HG03064 (cell line): ENCODE measurements around the gene PRSS50.

ENCODE experiments used
- ATAC-seq: cut with Tn5 transposase; IDR thresholded peaks from one replicate; pipeline ENCODE4 v1.9.1; 2021; ENCODE audit warnings: low read depth; ENCODE audit not compliant: unreplicated experiment

Gene PRSS50

GRCh38 chr3:46671541-46672348 lies 45.9 kb downstream of the PRSS50 start:
- ATAC-seq: no peak

- no peak for ATAC-seq
Observed at GRCh38 chr3:46670891-46671427, 46.7 kb downstream of the PRSS50 start.

DNA sequence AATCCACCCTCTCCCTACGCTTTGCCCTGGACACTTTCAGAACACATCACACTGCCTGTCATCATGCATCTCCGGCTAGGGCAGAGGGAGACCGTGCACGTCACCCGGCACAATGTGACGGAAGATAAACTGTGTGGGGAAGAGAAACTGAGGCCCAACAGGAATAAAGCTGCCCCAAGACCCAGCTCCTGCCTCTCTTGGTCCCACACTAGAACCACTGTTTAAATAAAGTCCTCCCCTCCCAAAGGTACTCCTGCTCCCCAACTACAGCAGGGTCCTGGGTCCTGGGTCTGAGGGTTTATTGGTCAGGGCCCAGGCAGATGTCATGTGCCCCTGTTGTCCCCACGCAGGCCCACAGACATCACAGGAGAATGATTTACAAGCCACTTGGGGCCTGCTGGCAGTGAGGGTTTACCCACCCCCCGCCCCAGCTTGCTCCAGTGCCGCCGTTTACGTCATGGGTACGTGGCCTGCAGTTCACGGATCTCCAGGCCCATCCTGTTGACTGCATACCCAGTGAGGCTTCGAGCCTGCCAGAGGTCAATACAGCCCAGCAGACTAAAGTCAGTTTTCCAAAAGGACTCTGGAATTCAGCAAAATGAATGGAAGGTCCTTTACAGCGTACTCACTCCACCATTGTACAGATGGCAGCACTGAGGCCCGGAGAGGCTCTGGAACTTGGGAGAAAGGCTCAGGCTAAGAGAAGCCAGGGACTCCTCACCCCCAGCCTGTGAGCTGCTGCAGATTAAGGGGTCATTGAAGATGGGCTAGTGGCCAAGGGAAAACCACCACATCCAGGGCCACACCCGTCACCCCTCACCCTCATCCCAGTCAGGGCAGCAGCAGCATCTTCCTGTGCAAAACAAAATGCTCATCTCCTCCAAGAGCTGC lies 47.4 kb downstream of the PRSS50 start:
- ATAC-seq: no peak

DNA sequence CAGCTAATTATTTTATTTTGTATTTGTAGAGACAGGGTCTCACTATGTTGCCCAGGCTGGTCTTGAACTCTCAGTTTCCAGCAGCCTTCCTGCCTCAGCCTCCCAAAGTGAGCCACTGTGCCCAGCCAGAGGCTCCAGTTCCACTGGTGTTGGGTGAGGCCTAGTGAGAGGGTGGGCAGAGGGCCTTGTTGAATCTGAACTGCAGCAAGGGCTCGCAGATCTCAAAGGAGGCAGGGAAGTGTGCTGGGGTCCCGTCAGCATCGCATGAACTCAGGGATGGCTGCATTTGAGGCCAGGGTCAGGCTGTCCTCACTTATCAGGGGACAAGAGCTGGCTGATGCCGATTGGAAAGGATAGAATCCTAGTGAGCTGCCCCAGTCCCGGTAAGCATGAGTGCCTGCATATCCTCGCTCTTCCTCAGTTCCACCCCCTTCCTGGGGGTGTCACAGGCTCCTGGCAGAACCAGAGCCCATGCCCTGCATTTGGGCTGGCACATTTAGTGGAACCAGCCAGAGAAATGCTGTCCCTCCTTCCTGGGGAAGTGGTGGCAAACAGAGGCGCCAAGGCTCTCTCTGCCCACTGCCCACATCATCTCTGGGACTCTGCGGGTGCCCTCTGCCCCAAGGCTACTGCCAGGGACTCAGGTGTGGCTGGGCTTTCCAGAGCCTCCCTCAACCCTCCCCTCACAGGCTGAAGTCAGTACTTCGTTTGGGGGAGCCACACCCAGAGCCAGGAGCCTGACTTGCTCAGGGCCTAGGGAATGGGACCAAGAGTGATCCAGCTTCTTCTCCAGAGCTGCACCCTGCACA lies 48.3 kb downstream of the PRSS50 start:
- no peak for ATAC-seq

DNA sequence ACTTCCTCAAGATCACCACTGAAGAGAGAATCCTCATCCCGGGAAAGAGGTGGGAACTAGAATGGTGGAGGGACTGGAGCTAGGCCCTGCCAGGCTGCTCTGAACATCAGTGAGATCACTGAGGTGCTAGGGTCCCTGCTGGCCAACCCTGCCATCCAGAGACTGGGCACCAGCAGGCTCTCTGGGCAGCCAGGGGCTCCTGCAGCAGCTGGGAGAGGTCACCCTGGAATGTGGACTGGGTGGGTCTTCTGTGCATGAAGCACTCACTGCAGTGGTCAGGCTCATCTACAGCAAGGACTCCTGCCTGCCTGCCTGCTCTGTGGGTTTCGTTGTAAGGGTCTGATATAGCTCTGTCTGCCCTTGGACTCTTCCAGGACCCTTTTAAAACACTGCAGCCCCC lies 49.1 kb downstream of the PRSS50 start:
- ATAC-seq: no peak

DNA sequence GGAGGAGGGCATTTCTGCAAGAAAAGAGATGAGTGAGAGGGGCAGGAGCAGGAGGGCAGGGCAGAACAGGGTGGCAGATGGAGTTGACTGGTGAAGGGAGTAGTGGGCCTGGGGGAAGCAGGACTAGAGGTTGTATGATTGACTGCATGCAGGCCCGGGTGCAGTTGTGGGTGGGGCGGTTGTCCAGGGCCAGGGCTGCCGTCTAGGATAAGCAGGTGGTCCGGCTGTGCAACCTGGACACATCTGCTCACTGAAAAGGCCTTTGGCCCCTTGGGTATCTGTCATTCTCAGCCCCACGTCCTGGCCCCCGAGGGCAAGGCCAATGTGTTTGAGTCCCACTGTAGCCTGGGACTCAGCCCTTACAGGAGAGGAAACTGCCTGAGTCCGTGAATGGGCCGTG lies 49.6 kb downstream of the PRSS50 start:
- ATAC-seq: no peak

DNA sequence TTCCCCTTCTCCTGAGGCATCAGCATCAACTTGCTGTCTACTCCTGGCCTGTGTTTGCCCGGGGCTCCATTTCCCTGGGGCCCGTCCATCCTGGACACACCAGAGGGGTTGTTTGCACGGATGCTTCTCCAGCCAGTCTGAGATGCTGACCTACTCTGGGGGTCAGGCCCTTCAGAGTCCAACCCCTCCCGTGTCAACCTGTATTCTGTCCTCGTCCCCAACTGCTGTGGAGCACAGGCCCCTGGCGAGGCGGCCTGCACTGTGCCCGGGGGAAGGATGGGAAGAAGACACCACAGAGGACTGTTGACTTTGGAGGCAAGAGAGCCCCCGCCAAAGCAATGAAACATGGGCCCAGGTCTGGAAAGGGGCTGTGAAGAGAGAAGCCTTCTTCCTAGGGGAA lies 50.0 kb downstream of the PRSS50 start:
- ATAC-seq: no peak

- ATAC-seq: no peak
Observed at GRCh38 chr3:46667061-46667621, 50.5 kb downstream of the PRSS50 start.

- ATAC-seq: no peak
Observed at GRCh38 chr3:46666453-46666845, 51.2 kb downstream of the PRSS50 start.

DNA sequence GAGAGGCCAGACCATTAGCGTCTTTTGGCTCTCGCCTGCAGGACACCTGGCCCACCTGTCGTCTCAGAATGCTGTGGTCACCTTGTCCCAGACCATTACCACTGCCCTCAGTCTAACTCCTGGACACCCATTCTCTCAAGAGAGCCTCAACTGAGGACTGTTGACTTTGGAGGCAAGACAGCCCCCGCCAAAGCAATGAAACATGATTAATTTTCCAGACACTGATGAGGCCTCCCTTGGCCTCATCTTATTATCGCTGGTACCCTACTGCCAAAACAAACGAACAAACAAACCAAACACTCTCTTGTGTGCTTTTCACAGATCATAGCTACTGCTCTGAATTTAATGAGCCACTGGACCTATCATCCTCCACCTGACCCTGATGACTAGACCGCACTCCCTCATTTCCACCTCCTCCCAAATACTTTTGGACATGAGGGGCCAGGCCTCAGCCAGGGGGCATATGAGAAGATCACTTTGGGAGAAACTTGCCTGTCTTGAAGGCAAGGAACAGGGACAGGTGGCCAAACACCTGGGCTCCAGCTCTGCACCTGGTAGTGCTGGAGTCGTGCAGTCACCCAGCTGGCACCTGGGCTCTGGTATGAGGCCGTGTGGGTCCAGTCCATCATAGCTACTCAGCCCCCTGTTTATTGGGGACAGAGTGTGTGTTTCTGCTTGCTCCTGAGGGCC lies 51.8 kb downstream of the PRSS50 start:
- no peak for ATAC-seq

- no peak for ATAC-seq
Observed at GRCh38 chr3:46664971-46665762, 52.5 kb downstream of the PRSS50 start.

DNA sequence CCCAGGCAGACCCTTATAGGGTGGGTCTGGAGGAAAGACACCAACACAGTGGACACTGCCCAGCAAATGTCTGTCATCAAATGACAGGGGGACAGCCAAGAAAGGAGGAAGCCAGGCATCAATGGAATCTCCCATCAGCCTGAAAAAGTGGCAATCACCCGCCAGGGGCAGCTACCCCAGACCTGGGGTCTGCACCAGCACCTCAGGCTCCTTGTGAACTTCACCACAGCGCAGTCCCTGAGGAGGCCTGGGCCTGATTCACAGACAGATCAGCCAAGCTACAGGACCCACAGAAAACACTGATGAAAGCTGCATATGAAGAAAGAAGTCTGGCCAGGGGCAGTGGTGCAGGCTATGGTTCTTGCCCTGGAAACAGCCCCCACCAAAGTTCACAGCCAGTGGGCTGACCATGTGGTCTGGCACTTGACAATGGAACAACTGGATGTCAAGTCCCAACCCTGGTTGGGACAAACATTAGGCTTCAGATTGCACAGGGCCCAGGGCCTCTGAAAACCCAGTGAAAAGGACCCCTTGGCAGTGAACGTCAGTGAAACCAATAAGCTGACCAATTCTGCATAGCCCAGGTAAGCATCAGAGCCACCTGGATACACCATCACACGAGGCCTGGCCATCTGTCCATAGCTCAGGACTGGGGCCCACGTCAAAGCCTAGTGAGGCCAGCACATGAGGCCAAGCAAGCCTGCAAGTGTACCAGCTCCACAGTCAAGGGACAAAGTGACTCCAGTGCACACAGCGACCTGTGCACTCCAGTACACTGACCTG lies 53.3 kb downstream of the PRSS50 start:
- no peak for ATAC-seq

- no peak for ATAC-seq
Observed at GRCh38 chr3:46663591-46664135, 54.0 kb downstream of the PRSS50 start.

- ATAC-seq: no peak
Observed at GRCh38 chr3:46662771-46663551, 54.7 kb downstream of the PRSS50 start.
